GM21381 (cell line): Measurements from ENCODE around the gene PLGRKT.
A peak's percentile ranks its signal among the peaks of the same experiment; 100 is the strongest.
"Not testable (repeated sequence)": the region's sequence is repeated elsewhere in the genome, so short reads cannot be mapped to it uniquely, and the experiment has no call there.

Experiments used
- ATAC-seq: cut with Tn5 transposase; IDR thresholded peaks from one replicate; pipeline ENCODE4 v1.9.1; 2021; ENCODE audit warnings: mild to moderate bottlenecking, moderate library complexity; ENCODE audit not compliant: unreplicated experiment

Gene PLGRKT

GRCh38 chr9:5388026-5388819, 49.5 kb downstream of the PLGRKT start:
- ATAC-seq = no peak

DNA sequence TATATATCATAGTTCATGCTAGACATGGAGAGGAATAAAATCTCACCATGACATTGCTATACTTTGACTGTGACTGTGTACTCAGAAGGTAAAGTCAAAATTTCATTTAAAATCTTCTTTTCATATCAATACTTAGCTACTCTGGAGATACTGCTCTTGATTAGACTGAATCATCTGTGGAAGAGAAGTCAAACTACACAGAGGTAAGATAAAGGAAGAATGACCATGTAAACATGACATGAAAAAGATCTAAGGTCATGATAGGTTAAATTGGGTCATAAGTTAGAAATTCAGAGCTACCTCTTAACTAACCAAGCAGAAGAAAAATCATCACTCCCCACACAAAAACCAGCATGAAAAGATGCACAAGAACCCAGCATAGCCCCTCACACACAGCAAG, 53.3 kb downstream of the PLGRKT start:
- no peak for ATAC-seq

- ATAC-seq = no peak
These were observed 55.2 kb downstream of the PLGRKT start for GRCh38 chr9:5382479-5382878.

GRCh38 chr9:5375790-5376477, 61.8 kb downstream of the PLGRKT start:
- no peak for ATAC-seq

GRCh38 chr9:5375091-5375490, 62.6 kb downstream of the PLGRKT start:
- no peak for ATAC-seq

DNA sequence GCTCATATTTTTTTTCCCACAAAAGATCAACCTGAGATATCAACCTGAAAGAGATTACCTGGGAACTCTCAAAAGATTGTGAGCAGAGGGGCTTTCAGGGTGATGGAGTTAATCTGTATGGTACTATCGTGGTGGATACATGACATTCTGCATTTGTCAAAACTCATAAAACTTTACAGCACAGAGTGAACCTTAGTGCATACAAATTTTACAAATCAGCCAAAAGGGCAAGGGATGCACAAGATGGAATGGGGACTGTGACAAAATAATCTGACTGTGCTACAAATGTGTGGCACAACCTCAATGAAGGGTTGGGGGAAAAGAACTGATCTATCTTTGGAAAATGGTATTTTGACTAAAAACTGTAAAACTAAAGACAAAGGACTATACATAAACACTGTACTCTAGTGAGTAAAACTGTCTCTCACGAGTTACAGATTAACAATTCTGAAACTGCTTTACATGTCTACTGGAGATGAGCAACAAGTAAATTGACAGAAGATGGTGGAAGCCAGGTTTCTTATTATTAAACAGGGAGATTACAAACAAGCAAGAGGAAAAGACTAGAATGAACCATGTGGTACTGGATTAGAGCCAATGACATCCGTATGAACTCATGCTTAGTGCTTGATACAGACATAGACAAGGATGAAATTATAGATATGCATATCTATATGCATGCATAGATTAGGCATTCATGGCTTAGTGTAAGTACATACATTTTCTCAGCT, 73.3 kb downstream of the PLGRKT start:
- ATAC-seq = peak; percentile 98

GRCh38 chr9:5361326-5362010, 76.3 kb downstream of the PLGRKT start:
- ATAC-seq = no peak

DNA sequence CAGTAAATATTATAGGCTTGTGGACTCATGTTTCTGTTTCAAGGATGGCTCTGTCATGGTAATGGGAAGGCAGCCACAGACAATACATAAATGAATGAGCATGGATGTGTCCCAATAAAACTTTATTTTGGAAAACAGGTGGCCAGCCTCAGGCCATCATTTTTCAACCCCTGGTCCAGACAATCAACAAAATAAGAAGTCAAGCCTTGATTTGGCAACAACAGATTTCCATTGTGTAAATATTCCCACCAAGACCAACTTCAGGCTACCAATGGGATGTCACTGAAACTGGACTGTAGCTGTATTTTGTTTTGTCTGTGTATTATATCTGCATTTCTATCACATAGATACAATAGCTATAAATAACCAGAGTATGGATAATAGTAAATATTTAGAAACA, 77.4 kb downstream of the PLGRKT start:
- no peak for ATAC-seq

DNA sequence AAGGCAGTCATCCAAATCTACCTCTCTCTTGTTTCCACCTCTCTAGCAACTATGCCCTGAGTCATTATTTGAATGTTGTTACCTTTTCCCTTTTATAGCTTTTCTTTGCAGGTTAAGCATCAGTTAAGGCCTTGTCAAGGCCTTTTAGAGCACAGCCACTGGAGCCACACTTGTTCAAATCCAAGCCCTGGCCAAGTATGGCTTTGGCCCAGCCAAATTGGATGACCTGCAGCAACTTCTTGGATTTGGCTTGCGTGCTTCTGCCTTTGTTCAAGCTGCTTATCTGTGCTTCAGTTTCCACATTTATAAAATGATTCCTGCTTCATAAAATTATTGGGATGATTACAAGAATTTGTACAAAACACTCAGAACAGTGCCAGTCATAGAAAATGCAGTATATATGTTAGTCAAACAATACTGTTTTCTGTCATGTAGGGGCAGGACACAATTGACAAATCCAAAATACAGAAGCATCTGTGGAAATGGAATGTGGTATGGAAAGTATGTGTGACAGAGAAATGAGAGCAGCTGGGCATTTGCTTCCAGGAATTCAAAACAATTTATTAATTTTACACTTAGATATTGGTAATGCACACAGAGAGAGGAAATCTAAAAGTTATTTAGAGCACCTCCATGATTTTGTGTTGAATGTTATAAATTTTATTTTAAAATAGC, 80.2 kb downstream of the PLGRKT start:
- ATAC-seq = no peak

- no peak for ATAC-seq
These were observed 81.9 kb downstream of the PLGRKT start for GRCh38 chr9:5355817-5356216.

- ATAC-seq = no peak
These were observed 82.5 kb downstream of the PLGRKT start for GRCh38 chr9:5355226-5355625.

DNA sequence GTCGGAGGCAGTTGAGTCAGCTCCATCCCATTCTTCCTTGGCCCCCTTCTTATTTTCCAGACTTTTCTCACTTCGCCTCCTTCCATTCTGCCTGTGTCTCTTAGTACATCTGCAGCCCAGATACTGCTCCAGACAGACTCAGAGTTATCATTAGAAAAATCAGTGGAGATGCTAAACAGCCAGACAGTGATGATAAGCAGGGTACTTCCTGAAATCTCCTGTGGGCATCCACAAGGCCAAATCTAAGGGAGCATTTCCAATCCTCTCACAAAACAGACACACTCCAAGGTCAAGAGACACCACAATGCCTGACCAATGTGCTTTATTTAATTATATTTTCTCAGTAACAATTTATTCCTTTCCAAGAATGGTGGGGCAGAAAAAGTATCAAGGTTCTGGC, 83.5 kb downstream of the PLGRKT start:
- ATAC-seq = no peak

DNA sequence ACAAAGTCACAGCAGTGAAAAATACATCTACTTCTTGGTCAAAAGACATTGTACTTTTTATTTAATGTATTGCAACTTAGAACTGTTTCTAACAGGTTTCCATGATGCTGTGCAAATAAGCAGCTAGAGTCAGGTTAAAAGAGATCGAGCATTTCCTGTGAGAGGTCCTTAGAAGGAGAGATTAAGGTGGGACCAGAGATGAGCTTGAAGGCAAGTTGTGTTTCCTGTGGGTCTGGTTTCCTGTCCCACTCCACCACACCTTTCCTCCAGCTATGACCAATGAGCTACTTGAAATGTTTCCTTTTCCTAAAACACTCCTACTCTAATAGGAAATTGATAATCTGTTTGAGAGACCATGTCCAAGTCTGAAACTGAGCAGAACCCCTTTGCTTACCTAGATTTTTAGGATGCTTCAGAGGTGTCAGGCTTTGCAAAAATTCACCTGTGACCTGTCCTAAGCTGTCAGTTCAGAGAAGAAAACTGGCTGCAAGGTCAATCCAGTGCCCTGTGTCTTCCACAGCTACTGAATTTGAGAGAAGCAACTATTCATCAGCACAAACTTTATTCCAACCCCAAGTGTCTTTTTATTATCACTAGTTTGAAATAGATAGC, 85.0 kb downstream of the PLGRKT start:
- no peak for ATAC-seq

- ATAC-seq = peak; percentile 99
These were observed 98.4 kb downstream of the PLGRKT start, which contains the start of gene RLN1 for GRCh38 chr9:5338992-5339981. TSS of gene RLN1 (minus strand) at chr9:5339876. CDS start at chr9:5339746, 130 bp downstream.

GRCh38 chr9:5336688-5337087, 101.0 kb downstream of the PLGRKT start:
- no peak for ATAC-seq

- ATAC-seq = not testable (repeated sequence)
These were observed 106.4 kb downstream of the PLGRKT start for GRCh38 chr9:5331276-5331675.

GRCh38 chr9:5326893-5327548, 110.7 kb downstream of the PLGRKT start:
- ATAC-seq = no peak

DNA sequence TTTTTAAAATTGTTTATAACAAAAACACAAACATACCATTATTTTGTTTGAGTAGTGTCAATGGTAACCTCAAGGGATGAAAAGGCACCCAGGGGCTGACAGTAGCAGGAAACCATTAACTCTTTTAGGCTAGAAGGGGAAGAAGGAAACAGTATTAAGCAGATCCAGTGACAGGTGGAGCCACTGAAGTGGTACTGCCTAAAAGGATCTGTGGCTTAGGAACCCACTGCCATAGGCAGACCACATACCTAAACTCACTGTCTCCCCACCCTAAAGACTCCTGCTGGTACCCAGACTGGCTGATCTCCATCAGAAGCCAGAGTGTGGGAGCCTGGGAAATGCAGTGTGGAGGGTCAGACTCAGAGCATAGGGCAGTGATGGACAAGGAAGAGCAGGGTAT, 111.5 kb downstream of the PLGRKT start:
- no peak for ATAC-seq
